Activated CD4-positive, alpha-beta memory T cell treated with anti-CD3 and anti-CD28 coated beads for 36 hours (primary cell): Measurements from ENCODE around the gene TPMT. TPM values are rescaled to one million over a fixed set of nuclear protein-coding genes. Genes with fewer than 3 reads are reported as not detected.
A peak's percentile ranks its signal among the peaks of the same experiment; 100 is the strongest.

Experiments used
- CTCF ChIA-PET: fragments of 350-600 bp; sonication (Branson Sonifier 250); formaldehyde crosslinking; loops from one replicate; lab custom pipeline; 2021; ENCODE audit warnings: antibody characterized with exemption, inconsistent platforms; lab: Charles Lee
- POLR2A ChIA-PET: fragments of 350-600 bp; sonication (Branson Sonifier 250); formaldehyde crosslinking; loops from one replicate; lab custom pipeline; 2021; ENCODE audit warnings: antibody characterized with exemption; lab: Charles Lee
- DNase-seq: peaks from one replicate; pipeline ENCODE4 v3.0.0-alpha.2; 2020
- H3K27ac Mint-ChIP-seq: one replicate; pipeline ENCODE4 v1.8.0; 2021; ENCODE audit warnings: mixed read lengths
- H3K27me3 Mint-ChIP-seq: one replicate; pipeline ENCODE4 v1.8.0; 2021; ENCODE audit warnings: mixed read lengths
- H3K36me3 Mint-ChIP-seq: one replicate; pipeline ENCODE4 v1.8.0; 2021; ENCODE audit warnings: mixed read lengths
- H3K4me1 Mint-ChIP-seq: one replicate; pipeline ENCODE4 v1.8.0; 2021; ENCODE audit warnings: low read depth, mixed read lengths
- H3K4me3 Mint-ChIP-seq: one replicate; pipeline ENCODE4 v1.8.0; 2021; ENCODE audit warnings: mild to moderate bottlenecking, mixed read lengths
- H3K9me3 Mint-ChIP-seq: one replicate; pipeline ENCODE4 v1.8.0; 2021; ENCODE audit warnings: mixed read lengths
- intact Hi-C: fragments of 100-400 bp; cut with micrococcal nuclease; formaldehyde crosslinking; loops from one replicate; pipeline ENCODE4 v1.15.1; 2023
- total RNA-seq, 2 experiments: library from RNA; stranded (reverse); gene quantifications; one replicate each; pipeline ENCODE4 v1.2.3, GENCODE V29; 2021

Gene TPMT
- total RNA-seq, 2 experiments from 2014 or later: 7.7 to 7.8 TPM

GRCh38 chr6:18126121-18126520 lies 28.8 kb downstream of the TPMT start:
- H3K9me3 Mint-ChIP-seq: no peaks in the 10 kb centered on the region
- peaks cover 11% of the 10 kb centered on the region for H3K27me3 Mint-ChIP-seq
- H3K4me3 Mint-ChIP-seq: no peak overlapping the region
- DNase-seq: no peak
- H3K4me1 Mint-ChIP-seq: peaks cover 13% of the 10 kb centered on the region
- no peaks in the 10 kb centered on the region for H3K36me3 Mint-ChIP-seq
- POLR2A ChIA-PET: no interaction called here
- no peak overlapping the region for H3K27ac Mint-ChIP-seq
- CTCF ChIA-PET: no interaction called here
- intact Hi-C loops: loop anchor here (10.0 kb wide), 1 partner anchor 541 kb away; no protein-coding TSS in a partner anchor

- ChIA-PET POLR2A (no interaction called here), CTCF (interaction anchor here (0.6 to 1.2 kb wide), 3 partner anchors 135 to 296 kb away, joined by 3 to 4 read pairs (median 3); partner anchors contain the start of gene KIF13A)
- Mint-ChIP-seq H3K4me3 (peak within 1 kb of the TSS; percentile 57), H3K9me3 (peaks cover 8% of the 10 kb centered on the region), H3K27ac (no peak within 1 kb of the TSS), H3K27me3 (peaks cover 24% of the 10 kb centered on the region), H3K36me3 (peaks cover 4% of the 10 kb centered on the region), H3K4me1 (peaks cover 13% of the 10 kb centered on the region)
- intact Hi-C loops: loop anchor here (1.0 to 10.0 kb wide), 4 partner anchors 31 to 966 kb away; no protein-coding TSS in a partner anchor
- peak; percentile 87 for DNase-seq
These were observed 32.5 kb downstream of the TPMT start, which contains the start of gene NHLRC1 for GRCh38 chr6:18122128-18123093. TSS of gene NHLRC1 (minus strand) at chr6:18122677. CDS start at chr6:18122606, 71 bp downstream.

GRCh38 chr6:18121580-18122127 lies 33.2 kb downstream of the TPMT start:
- ChIA-PET POLR2A (no interaction called here), CTCF (interaction anchor here (0.5 to 1.1 kb wide), 3 partner anchors 45 to 150 kb away, joined by 3 to 4 read pairs (median 3); partner anchors contain the start of gene KIF13A)
- intact Hi-C loops: loop anchor here (1.0 to 10.0 kb wide), 4 partner anchors 32 to 965 kb away; no protein-coding TSS in a partner anchor

DNA sequence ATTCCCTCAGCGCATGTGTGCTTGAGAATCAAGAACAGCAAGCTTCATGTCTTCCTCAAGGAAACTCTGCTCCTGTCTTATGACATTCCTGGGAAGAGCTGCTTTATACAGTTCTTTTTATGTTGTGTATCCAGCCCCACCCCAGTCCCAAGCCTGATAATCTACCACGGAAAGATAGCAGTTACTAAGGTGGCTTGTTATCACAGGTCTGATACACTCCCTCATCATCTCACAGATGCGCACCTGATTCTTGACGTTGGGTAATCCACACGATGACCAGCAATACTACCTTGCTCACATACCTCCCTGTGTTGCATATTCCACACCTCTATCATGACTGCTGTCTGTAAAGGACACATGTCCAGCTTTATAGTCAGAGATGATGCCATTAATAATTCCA lies 35.6 kb downstream of the TPMT start:
- peaks cover 23% of the 10 kb centered on the region for H3K4me1 Mint-ChIP-seq
- H3K27ac Mint-ChIP-seq: no peak overlapping the region
- ChIA-PET CTCF (no interaction called here), POLR2A (no interaction called here)
- DNase-seq: no peak
- no peak overlapping the region for H3K4me3 Mint-ChIP-seq
- H3K27me3 Mint-ChIP-seq: peaks cover 27% of the 10 kb centered on the region
- peaks cover 8% of the 10 kb centered on the region for H3K9me3 Mint-ChIP-seq
- intact Hi-C loops: loop anchor here (10.0 kb wide), 1 partner anchor 1104 kb away; no protein-coding TSS in a partner anchor
- peaks cover 4% of the 10 kb centered on the region for H3K36me3 Mint-ChIP-seq

More at GRCh38 chr6:18121580-18122127, 33.2 kb downstream of the TPMT start:
- Mint-ChIP-seq H3K27ac (no peak overlapping the region), H3K4me3 (peak overlapping the region; percentile 30), H3K27me3 (peaks cover 24% of the 10 kb centered on the region), H3K4me1 (peaks cover 13% of the 10 kb centered on the region), H3K36me3 (peaks cover 4% of the 10 kb centered on the region), H3K9me3 (peaks cover 8% of the 10 kb centered on the region)
- peak; percentile 9 for DNase-seq

DNA sequence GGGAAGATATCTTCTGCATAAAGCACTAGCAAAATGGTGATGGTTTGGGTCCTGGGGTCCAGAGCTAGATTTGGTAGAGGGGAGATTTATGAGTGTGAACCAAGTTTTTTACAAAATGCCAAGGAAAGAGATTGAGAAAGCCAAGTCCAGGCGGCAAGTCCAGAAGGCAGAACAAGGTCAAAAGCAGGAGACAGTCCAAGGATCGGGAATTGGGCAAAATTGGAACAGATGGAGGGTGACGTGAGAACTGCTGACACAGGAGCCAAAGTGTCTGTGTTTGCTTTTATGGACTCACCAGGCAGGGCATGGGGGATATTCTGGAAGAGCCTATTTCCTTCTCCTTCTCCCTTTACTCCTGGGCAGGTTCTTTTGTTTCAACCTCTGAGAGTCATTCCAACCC lies 36.5 kb downstream of the TPMT start:
- Mint-ChIP-seq H3K4me1 (peaks cover 23% of the 10 kb centered on the region), H3K9me3 (peaks cover 8% of the 10 kb centered on the region), H3K36me3 (peaks cover 4% of the 10 kb centered on the region), H3K27me3 (peaks cover 31% of the 10 kb centered on the region), H3K4me3 (no peak overlapping the region), H3K27ac (no peak overlapping the region)
- DNase-seq: no peak
- CTCF ChIA-PET: no interaction called here
- intact Hi-C loops: loop anchor here (10.0 kb wide), 1 partner anchor 1104 kb away; no protein-coding TSS in a partner anchor
- POLR2A ChIA-PET: no interaction called here

DNA sequence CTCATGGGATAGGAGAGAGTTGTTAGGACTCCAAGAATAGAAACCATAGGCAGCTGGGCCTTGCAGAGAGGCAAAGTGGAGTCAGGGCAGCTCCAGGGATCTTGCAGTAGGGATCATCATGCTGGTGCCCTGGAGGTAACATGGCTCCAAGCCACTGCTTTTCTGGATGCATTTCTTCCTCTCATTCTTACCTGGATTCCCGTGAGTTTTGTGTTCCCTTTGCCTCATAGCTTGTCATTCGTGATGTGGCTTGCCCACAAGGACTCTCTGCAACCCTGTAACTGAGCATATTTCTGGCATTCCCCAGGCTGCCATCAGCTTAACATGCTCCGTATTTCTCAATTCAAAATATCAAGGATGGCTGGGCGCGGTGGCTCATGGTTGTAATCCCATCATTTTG lies 37.7 kb downstream of the TPMT start:
- intact Hi-C loops: loop anchor here (10.0 kb wide), 1 partner anchor 1102 kb away; no protein-coding TSS in a partner anchor

DNA sequence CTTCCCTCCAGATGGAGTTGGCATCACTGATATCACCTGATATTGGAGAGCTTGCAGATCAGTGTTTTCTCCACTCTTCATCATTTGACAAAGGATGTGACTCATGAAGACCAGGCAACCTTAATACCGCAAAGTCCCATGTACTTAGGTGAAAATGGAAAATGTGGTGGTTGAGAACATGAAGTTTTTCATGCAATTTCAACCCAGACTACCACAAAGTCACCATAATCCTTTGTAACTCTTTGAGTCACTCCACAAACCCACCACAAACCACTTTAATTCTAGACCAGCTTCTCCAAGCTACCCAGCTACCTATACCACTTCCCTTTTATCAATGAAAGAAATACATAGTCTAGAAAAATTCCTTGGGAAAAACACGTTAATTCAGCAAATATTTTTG lies 39.5 kb downstream of the TPMT start:
- peak overlapping the region; percentile 38 for H3K27ac Mint-ChIP-seq
- H3K9me3 Mint-ChIP-seq: peaks cover 8% of the 10 kb centered on the region
- H3K27me3 Mint-ChIP-seq: peaks cover 35% of the 10 kb centered on the region
- H3K36me3 Mint-ChIP-seq: peaks cover 2% of the 10 kb centered on the region
- intact Hi-C loops: loop anchor here (1.0 to 10.0 kb wide), 3 partner anchors 122 to 1101 kb away; no protein-coding TSS in a partner anchor
- CTCF ChIA-PET: no interaction called here
- peaks cover 10% of the 10 kb centered on the region for H3K4me1 Mint-ChIP-seq
- H3K4me3 Mint-ChIP-seq: peak overlapping the region; percentile 35
- POLR2A ChIA-PET: interaction anchor here (1.0 kb wide), 1 partner anchor 122 kb away, joined by 3 read pairs; no protein-coding TSS in a partner anchor
- peak; percentile 10 for DNase-seq

More for the DNA sequence above, 37.7 kb downstream of the TPMT start:
- ChIA-PET POLR2A (no interaction called here), CTCF (no interaction called here)
- no peak overlapping the region for H3K4me3 Mint-ChIP-seq
- H3K4me1 Mint-ChIP-seq: peaks cover 16% of the 10 kb centered on the region
- no peak overlapping the region for H3K27ac Mint-ChIP-seq
- DNase-seq: no peak
- H3K36me3 Mint-ChIP-seq: peaks cover 4% of the 10 kb centered on the region
- peaks cover 33% of the 10 kb centered on the region for H3K27me3 Mint-ChIP-seq
- H3K9me3 Mint-ChIP-seq: peaks cover 8% of the 10 kb centered on the region

- Mint-ChIP-seq H3K36me3 (peaks cover 8% of the 10 kb centered on the region), H3K4me3 (no peak overlapping the region), H3K27me3 (peaks cover 31% of the 10 kb centered on the region), H3K9me3 (peaks cover 17% of the 10 kb centered on the region), H3K27ac (no peak overlapping the region), H3K4me1 (peaks cover 2% of the 10 kb centered on the region)
- CTCF ChIA-PET: no interaction called here
- no peak for DNase-seq
- intact Hi-C loops: loop anchor here (10.0 kb wide), 1 partner anchor 1095 kb away; no protein-coding TSS in a partner anchor
- POLR2A ChIA-PET: no interaction called here
These were observed 44.7 kb downstream of the TPMT start for GRCh38 chr6:18110162-18110561.

DNA sequence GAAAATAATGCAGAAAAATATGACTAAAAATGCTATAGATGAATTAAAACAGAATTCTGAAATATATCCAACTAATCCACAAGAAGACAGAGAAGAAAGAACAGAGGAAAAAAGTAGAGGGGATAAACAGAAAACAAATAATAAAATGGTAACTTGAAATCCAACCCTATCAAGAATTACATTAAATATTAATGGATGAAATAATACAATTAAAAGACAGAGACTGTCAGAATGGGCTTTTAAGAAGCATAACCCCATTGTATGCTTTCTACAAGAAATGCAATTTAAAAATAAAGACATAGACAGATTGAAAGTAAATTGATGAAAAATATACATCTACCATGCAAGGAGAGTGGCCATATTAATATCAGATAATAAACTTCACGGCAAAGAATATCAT lies 47.8 kb downstream of the TPMT start:
- Mint-ChIP-seq H3K27ac (no peak overlapping the region), H3K4me3 (no peak overlapping the region), H3K27me3 (peaks cover 23% of the 10 kb centered on the region), H3K4me1 (no peaks in the 10 kb centered on the region), H3K9me3 (peaks cover 17% of the 10 kb centered on the region), H3K36me3 (peaks cover 8% of the 10 kb centered on the region)
- intact Hi-C loops: no loop called here
- ChIA-PET CTCF (no interaction called here), POLR2A (no interaction called here)
- no peak for DNase-seq

DNA sequence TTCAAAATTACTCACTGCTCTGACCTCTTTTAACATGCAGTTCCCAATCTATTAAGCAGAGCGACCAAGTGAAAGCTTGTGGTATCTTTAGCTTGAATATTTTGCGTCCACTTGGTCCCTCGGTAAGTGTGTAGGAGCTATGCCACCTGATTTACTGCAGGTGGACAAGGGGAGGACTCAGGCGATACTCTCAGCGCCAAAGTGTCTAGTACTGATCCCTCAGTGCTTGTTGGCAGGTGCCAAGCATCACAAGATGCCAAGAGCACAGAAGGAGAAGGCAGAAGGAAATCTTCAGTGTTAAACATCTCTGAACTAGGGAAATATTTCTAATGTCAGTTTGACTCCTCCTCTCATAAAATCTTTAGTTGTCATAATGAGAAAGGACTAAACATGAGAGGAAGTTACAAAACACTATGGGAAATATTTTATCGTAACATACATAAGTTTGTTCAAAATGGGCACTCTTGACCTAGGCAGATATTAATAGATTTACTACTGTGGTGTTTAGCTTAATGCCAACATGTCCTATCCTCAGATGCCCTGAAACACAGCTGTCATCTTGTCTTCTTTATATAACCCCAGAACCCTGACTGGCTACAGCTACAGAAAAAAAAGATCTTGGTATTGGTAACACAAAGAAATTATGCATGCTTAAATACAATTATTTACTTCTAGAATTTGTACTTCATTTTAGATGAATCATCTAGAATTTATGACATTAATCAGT lies 51.9 kb downstream of the TPMT start:
- Mint-ChIP-seq H3K36me3 (peaks cover 8% of the 10 kb centered on the region), H3K4me1 (no peaks in the 10 kb centered on the region), H3K27me3 (peaks cover 25% of the 10 kb centered on the region), H3K9me3 (peaks cover 17% of the 10 kb centered on the region), H3K4me3 (no peak overlapping the region), H3K27ac (no peak overlapping the region)
- intact Hi-C loops: no loop called here
- POLR2A ChIA-PET: no interaction called here
- no peak for DNase-seq
- CTCF ChIA-PET: no interaction called here

- H3K4me1 Mint-ChIP-seq: no peaks in the 10 kb centered on the region
- H3K36me3 Mint-ChIP-seq: peaks cover 5% of the 10 kb centered on the region
- intact Hi-C loops: no loop called here
- H3K9me3 Mint-ChIP-seq: peaks cover 12% of the 10 kb centered on the region
- CTCF ChIA-PET: no interaction called here
- peaks cover 31% of the 10 kb centered on the region for H3K27me3 Mint-ChIP-seq
- POLR2A ChIA-PET: no interaction called here
- no peak for DNase-seq
- no peak overlapping the region for H3K27ac Mint-ChIP-seq
- no peak overlapping the region for H3K4me3 Mint-ChIP-seq
These were observed 53.0 kb downstream of the TPMT start for GRCh38 chr6:18101873-18102272.
